ENCODE results near the gene MYO10. TPM values are rescaled to one million over a fixed set of nuclear protein-coding genes. Genes with fewer than 3 reads are reported as not detected.

The MYO10 gene
- total and polyA plus RNA-seq, 2 of the 8 experiments (the other 6 are each of a cell fraction or from before 2014, with no cell fraction given), result 21.5 to 107 TPM

DNA sequence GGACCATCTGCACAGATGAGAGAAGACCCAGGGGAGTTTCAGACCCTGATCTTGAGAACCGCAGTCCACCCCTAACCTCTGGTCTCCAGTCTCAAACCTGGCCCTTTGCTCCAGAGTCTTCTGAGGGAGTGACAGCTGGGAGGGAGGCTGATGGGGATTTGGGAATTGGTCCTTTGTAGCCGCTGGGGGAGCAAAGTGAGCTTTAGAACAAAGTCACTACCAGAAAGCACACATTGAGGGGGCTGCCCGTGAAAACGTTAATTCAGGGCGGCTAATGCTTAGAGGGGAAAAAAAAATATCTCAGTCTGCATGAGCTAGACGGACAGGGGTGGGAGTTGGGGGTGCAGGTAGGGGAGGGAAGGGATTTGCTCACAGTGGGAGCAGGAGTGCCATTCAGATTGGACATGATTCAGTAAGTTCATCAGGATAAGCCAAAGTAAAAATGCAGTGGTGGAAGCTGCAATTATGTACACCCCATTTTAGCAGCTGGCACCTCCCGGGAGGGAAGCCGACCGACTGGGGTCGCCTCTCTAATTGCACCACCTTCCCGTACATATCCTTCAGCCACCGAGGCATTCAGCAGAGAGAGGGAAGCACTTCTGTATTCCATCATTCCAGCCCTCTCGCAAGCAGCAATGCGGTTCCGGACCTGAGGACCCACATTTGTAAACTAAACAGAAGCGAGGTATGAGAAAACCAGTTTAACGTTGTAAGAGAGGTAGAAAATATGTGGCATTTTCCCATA, 195.8 kb downstream of the MYO10 start (continued):
- TF ChIP-seq CBX8 (IDR thresholded peaks at IDR 0.05; ENCODE audit: borderline replicate concordance, low read depth, low read length) (no peak), TCF12 (IDR thresholded peaks at IDR 0.05; ENCODE audit: low read depth, low read length) (no peak), CEBPB (IDR thresholded peaks at IDR 0.05; ENCODE audit: low read depth, low read length) (no peak), SIX5 (IDR thresholded peaks at IDR 0.05; ENCODE audit: low read depth, low read length) (no peak), CHD2 (IDR thresholded peaks at IDR 0.05; ENCODE audit: low read length) (no peak), JUND (IDR thresholded peaks at IDR 0.05; ENCODE audit: low read length) (no peak), ASH2L (IDR thresholded peaks at IDR 0.05; ENCODE audit: low read length) (peak; percentile 60), BCL11A (IDR thresholded peaks at IDR 0.05; ENCODE audit: low read depth in 2 of 2, low read length in 2 of 2) (no peak), HDAC2 (IDR thresholded peaks at IDR 0.05; ENCODE audit: borderline replicate concordance in 1 of 2, low read depth in 2 of 2, low read length in 2 of 2) (0 out of 4 replicates have a peak, but pooled peaks of 1 of the 2 experiments have one; percentile 34), RFX5 (IDR thresholded peaks at IDR 0.05; ENCODE audit: borderline replicate concordance, low read depth, low read length) (no peak), NANOG (IDR thresholded peaks at IDR 0.05; ENCODE audit: insufficient read depth, low read depth, low read length, poor library complexity, severe bottlenecking) (no peak), TBP (IDR thresholded peaks at IDR 0.05; ENCODE audit: low read depth, low read length) (no peak; the same call in 1 of the 2 replicates), CREB1 (IDR thresholded peaks at IDR 0.05) (no peak), GABPA (IDR thresholded peaks at IDR 0.05; ENCODE audit: borderline replicate concordance, insufficient read depth, low read length) (no peak), SIN3A (conservative IDR thresholded peaks at IDR 0.05 in 1 of 2, IDR thresholded peaks at IDR 0.05 in 1 of 2; ENCODE audit: low read depth in 1 of 2, low read length in 2 of 2) (no peak; a peak in 1 of 4 replicates), PHF8 (conservative IDR thresholded peaks at IDR 0.05; ENCODE audit: low read depth, low read length) (no peak), POLR2AphosphoS5 (IDR thresholded peaks at IDR 0.05; ENCODE audit: low read depth, low read length) (0 out of 2 replicates have a peak, but pooled peaks have one; percentile 36), E2F6 (IDR thresholded peaks at IDR 0.05) (no peak), SP4 (IDR thresholded peaks at IDR 0.05; ENCODE audit: low read length) (no peak), NRF1 (IDR thresholded peaks at IDR 0.05; ENCODE audit: low read depth, low read length) (no peak), TAF1 (IDR thresholded peaks at IDR 0.05; ENCODE audit: low read depth, low read length) (no peak), CTCF (IDR thresholded peaks at IDR 0.05; ENCODE audit: control extremely low read depth in 1 of 3, insufficient read depth in 1 of 3, low read depth in 1 of 3, low read length in 3 of 3) (no peak)
